Lower leg skin (tissue), 3 donors: ENCODE results near the gene LRRC27.

Experiments
- CTCF ChIP-seq, 3 donors: fragments of 450-650 bp; IDR thresholded peaks; one replicate each; pipeline ENCODE4 v1.5.1; 2016; ENCODE audit warnings: antibody characterized with exemption in 3 of 3, mild to moderate bottlenecking in 3 of 3, moderate library complexity in 2 of 3
- POLR2A ChIP-seq, 2 donors: fragments of 450-650 bp; IDR thresholded peaks; one replicate each; pipeline ENCODE4 v1.6.1; 2016 to 2017; ENCODE audit warnings: antibody characterized with exemption in 2 of 2, mild to moderate bottlenecking in 1 of 2, moderate library complexity in 1 of 2

DNA sequence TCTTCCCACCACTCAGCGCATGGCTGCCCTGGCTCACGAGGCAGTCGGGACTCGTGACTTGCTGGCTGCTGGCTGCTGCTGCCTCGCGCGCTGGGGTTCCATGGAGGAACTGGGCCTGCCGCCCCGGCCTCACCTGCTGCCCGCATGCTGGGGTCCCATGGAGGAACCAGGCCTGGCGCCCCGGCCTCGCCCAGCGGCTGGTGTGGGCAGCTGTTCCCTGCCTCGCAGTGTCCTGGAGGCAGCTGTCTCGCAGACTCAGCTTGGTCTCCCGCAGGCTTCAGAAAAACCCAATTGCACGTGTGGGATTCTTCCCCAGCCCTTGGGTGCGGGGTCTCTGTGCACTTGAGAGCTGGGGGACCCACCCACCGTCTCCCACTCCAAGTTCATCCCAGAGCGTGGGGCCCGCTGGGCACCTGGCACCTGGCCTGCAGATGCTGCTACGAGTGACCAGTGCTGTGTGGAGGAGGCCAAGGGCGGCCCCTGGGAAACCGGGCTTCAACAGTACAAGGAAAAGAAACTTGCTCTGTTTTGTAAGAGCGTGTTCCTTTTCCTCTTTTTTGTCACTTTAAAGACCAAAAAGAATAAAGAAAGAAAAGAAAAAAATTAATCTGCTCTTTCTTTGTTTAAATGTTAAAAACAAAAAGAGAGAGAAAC is 85.4 kb downstream of the LRRC27 start:
- TF ChIP-seq CTCF (IDR thresholded peaks at IDR 0.05) (no peak), POLR2A (IDR thresholded peaks at IDR 0.05) (no peak)
